Osteoblast (primary cell): Measurements from ENCODE around the gene INS. TPM values are rescaled to one million over a fixed set of nuclear protein-coding genes. Genes with fewer than 3 reads are reported as not detected.
A peak's percentile ranks its signal among the peaks of the same experiment; 100 is the strongest.

Source experiments
- DNase-seq: peaks from one replicate; pipeline ENCODE4 v3.0.0; 2011; ENCODE audit warnings: low spot score, mixed read lengths; ENCODE audit not compliant: insufficient read length; ENCODE audit errors: missing footprints
- H2AFZ ChIP-seq: 2 replicates; pipeline ENCODE4 v1.6.0; 2011; ENCODE audit warnings: mild to moderate bottlenecking, low read length
- H3K27ac ChIP-seq: 2 replicates; pipeline ENCODE4 v1.5.1; 2011; ENCODE audit warnings: mild to moderate bottlenecking, low read depth, low read length, moderate library complexity
- H3K27me3 ChIP-seq: 2 replicates; pipeline ENCODE4 v1.6.0; 2012; ENCODE audit warnings: mild to moderate bottlenecking, control low read depth, inconsistent platforms, low read length, moderate library complexity; ENCODE audit not compliant: insufficient read depth
- H3K36me3 ChIP-seq: 2 replicates; pipeline ENCODE4 v1.5.1; 2011; ENCODE audit warnings: mild to moderate bottlenecking, low read length, control low read depth, moderate library complexity; ENCODE audit not compliant: insufficient read depth
- H3K4me1 ChIP-seq: 2 replicates; pipeline ENCODE4 v1.5.1; 2011; ENCODE audit warnings: mild to moderate bottlenecking, low read length, control low read depth, moderate library complexity; ENCODE audit not compliant: insufficient read depth
- H3K4me2 ChIP-seq: 2 replicates; pipeline ENCODE4 v1.6.0; 2011; ENCODE audit warnings: mild to moderate bottlenecking, low read length; ENCODE audit not compliant: insufficient read depth
- H3K4me3 ChIP-seq: fragments of 200-600 bp; sonication (generic); 3 replicates; pipeline ENCODE4 v1.5.1; 2012; ENCODE audit warnings: mild to moderate bottlenecking, low read length, inconsistent platforms; ENCODE audit not compliant: insufficient read depth
- H3K79me2 ChIP-seq: 2 replicates; pipeline ENCODE4 v1.6.0; 2012; ENCODE audit warnings: mild to moderate bottlenecking, low read length, control low read depth, inconsistent platforms; ENCODE audit not compliant: insufficient read depth
- H3K9me3 ChIP-seq: 2 replicates; pipeline ENCODE4 v1.5.1; 2011; ENCODE audit warnings: low read depth, low read length, control low read depth
- H4K20me1 ChIP-seq: 2 replicates; pipeline ENCODE4 v1.6.0; 2012; ENCODE audit warnings: mild to moderate bottlenecking, low read length, control low read depth; ENCODE audit not compliant: insufficient read depth
- total RNA-seq: library from RNA; depleted of rRNA; stranded (reverse); fragments of >200 nt; gene quantifications from 2 replicates; pipeline ENCODE4 v1.2.3, GENCODE V29; 2012
- TF ChIP-seq, protein P1 (sequence below): IDR thresholded peaks from 2 replicates; pipeline ENCODE4 v1.5.1; 2011; ENCODE audit warnings: mild to moderate bottlenecking, low read depth, low read length, moderate library complexity; ENCODE audit errors: extremely low read depth

INS gene
- total RNA-seq, 1 donor, result not detected

DNA sequence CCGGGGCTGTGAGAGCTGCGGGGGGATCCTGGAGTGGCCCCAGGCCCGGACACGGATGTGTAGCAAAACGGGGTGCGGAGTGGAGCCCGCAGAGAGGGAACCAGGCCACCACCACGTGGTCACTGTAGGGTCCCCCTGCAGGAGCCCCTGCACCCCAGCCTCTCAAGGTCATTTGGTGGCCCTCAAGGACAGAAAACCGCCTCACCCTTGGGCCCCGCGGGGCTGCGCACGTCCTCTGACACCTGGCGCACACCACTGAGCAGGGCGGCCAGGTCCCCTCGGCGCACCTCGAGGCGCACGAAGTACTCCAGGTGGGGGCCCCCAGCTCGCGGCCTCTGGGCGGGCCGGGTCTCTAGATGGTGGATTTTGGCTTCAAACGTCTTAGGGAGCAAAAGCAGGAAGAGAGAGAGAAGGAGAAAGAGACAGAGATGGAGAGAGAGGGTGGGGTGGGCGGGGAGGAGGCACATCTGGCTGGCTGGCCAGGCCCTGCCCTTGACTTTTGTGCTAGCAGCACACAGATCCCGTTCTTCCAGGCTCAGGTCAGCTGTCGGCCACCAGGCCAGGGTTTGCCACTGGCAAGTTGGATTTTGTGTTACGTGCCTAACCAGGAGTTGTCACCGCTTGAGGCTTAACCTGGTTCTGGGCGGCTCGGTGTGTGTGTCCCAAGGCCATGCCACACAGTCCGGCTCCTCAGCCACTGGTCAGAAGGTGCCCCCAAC lies 7.4 kb upstream of the INS start:
- DNase-seq, result peak; percentile 90
- H3K79me2 ChIP-seq, result no peaks in the 10 kb centered on the region
- H3K4me2 ChIP-seq, result no peak overlapping the region
- H4K20me1 ChIP-seq, result no peaks in the 10 kb centered on the region
- H3K36me3 ChIP-seq, result no peaks in the 10 kb centered on the region
- no peaks in the 10 kb centered on the region for H3K27me3 ChIP-seq
- no peak overlapping the region for H2AFZ ChIP-seq
- H3K27ac ChIP-seq, result no peak overlapping the region
- TF ChIP-seq, protein P1, sequence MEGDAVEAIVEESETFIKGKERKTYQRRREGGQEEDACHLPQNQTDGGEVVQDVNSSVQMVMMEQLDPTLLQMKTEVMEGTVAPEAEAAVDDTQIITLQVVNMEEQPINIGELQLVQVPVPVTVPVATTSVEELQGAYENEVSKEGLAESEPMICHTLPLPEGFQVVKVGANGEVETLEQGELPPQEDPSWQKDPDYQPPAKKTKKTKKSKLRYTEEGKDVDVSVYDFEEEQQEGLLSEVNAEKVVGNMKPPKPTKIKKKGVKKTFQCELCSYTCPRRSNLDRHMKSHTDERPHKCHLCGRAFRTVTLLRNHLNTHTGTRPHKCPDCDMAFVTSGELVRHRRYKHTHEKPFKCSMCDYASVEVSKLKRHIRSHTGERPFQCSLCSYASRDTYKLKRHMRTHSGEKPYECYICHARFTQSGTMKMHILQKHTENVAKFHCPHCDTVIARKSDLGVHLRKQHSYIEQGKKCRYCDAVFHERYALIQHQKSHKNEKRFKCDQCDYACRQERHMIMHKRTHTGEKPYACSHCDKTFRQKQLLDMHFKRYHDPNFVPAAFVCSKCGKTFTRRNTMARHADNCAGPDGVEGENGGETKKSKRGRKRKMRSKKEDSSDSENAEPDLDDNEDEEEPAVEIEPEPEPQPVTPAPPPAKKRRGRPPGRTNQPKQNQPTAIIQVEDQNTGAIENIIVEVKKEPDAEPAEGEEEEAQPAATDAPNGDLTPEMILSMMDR, result no peak
- H3K4me3 ChIP-seq, result no peak overlapping the region
- H3K9me3 ChIP-seq, result no peaks in the 10 kb centered on the region
- H3K4me1 ChIP-seq, result no peaks in the 10 kb centered on the region

DNA sequence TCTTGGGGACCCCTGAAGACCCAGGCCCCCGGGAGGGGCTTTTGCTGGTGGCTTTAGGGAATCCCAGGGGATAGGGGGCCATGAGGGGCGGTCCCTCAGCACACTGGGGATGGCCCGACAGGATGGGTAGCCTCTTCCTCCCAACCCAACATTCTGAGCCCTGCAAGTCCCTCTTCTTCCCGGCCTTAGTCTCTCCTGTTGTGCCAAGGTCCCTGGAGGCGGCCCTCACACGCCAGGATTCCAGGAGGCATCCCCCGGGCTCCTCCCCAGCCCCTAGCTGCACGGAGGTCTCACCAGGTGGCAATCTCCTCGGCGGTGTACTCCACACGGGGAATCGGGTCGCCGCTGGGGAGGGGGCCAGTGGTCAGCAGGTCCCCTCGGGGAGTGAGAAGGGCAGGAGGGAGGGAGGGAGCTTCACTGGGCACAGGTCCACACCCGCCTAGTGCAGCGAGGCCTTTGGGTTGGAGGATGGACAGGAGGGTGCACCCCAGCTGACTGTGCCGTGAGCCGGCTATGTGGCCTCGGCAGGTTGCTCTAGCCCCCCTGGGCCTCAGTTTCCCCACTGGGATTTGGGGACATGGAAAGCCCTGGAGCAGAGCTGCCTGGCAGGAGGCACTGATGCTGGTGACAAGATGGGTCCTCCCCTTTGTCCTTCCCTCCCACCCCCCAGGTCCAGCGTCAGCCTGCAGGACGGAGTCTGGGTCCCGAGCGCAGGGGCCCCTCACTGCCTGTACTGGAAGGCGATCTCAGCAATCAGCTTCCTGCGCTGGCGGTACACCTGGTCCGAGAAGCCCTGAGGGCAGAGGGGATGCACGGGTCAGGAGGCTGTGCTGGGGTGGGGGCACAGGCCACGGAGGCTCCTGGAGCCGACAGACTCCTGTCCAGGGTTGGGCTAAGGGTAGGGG lies 6.4 kb upstream of the INS start:
- Histone ChIP-seq H3K27ac (no peak overlapping the region), H3K27me3 (no peaks in the 10 kb centered on the region), H3K4me2 (no peak overlapping the region), H4K20me1 (no peaks in the 10 kb centered on the region), H2AFZ (no peak overlapping the region), H3K79me2 (no peaks in the 10 kb centered on the region), H3K36me3 (no peaks in the 10 kb centered on the region), H3K9me3 (no peaks in the 10 kb centered on the region), H3K4me1 (no peaks in the 10 kb centered on the region), H3K4me3 (no peak overlapping the region)
- TF ChIP-seq, protein P1, result no peak
- peak; percentile 93 for DNase-seq

DNA sequence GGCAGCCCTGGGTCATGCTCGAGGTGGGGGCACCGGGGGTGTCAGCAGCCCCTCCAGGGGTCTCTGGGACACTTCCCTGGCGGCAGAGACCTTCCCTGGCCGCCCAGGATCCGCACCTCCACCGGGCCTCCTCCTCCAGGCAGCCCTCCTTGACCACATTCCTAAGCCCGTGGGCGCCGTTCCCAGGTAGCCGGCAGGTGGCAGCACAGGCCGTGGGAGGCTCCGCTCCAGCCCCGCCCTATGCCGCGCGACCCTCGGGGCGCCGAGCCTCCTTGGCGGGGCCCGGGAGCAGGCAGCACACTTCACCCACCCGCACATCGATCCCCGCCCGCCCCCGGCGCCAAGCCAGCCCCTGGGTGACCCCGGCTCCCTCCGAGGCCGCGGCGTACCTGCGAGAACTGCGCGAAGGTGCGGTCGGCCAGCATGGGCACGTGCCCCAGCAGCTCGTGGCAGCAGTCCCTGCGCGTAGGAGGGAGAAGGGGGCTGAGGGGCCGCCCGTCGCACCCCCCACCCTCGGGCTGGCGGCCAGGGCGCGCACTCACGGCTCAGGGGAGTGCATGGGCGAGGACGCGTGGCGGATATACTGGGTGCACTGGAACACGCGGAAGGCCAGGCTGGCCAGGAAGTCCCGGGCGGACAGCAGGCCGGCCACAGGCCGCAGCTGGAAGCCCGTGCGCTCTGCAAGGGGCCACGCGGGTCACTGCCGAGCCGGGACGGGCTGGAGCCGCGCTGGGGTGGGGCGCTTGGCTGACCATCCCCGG lies 5.3 kb upstream of the INS start:
- TF ChIP-seq, protein P1, result peak; percentile 22
- DNase-seq, result peak; percentile 90
- Histone ChIP-seq H2AFZ (no peak overlapping the region), H3K4me2 (no peak overlapping the region), H3K27ac (no peak overlapping the region), H3K4me1 (no peaks in the 10 kb centered on the region), H3K27me3 (no peaks in the 10 kb centered on the region), H4K20me1 (no peaks in the 10 kb centered on the region), H3K36me3 (no peaks in the 10 kb centered on the region), H3K79me2 (no peaks in the 10 kb centered on the region), H3K9me3 (no peaks in the 10 kb centered on the region), H3K4me3 (no peak overlapping the region)
